ENCODE measurements around the gene IFNL3.

Gene IFNL3

GRCh38 chr19:39202998-39203355 lies 41.8 kb downstream of the IFNL3 start:
- DNase-seq (ENCODE audit: low read depth) = no peak
- TF ChIP-seq, protein P1, sequence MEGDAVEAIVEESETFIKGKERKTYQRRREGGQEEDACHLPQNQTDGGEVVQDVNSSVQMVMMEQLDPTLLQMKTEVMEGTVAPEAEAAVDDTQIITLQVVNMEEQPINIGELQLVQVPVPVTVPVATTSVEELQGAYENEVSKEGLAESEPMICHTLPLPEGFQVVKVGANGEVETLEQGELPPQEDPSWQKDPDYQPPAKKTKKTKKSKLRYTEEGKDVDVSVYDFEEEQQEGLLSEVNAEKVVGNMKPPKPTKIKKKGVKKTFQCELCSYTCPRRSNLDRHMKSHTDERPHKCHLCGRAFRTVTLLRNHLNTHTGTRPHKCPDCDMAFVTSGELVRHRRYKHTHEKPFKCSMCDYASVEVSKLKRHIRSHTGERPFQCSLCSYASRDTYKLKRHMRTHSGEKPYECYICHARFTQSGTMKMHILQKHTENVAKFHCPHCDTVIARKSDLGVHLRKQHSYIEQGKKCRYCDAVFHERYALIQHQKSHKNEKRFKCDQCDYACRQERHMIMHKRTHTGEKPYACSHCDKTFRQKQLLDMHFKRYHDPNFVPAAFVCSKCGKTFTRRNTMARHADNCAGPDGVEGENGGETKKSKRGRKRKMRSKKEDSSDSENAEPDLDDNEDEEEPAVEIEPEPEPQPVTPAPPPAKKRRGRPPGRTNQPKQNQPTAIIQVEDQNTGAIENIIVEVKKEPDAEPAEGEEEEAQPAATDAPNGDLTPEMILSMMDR (IDR thresholded peaks at IDR 0.05; ENCODE audit: low read depth, low read length, missing control alignments) = no peak
- H3K4me3 ChIP-seq (ENCODE audit: low read depth, low read length) = no peak overlapping the region

- TF ChIP-seq, protein P1 (IDR thresholded peaks at IDR 0.05; ENCODE audit: low read depth, low read length, missing control alignments) = no peak
- no peak for DNase-seq (ENCODE audit: low read depth)
These were observed 44.0 kb downstream of the IFNL3 start for GRCh38 chr19:39200803-39201115.

DNA sequence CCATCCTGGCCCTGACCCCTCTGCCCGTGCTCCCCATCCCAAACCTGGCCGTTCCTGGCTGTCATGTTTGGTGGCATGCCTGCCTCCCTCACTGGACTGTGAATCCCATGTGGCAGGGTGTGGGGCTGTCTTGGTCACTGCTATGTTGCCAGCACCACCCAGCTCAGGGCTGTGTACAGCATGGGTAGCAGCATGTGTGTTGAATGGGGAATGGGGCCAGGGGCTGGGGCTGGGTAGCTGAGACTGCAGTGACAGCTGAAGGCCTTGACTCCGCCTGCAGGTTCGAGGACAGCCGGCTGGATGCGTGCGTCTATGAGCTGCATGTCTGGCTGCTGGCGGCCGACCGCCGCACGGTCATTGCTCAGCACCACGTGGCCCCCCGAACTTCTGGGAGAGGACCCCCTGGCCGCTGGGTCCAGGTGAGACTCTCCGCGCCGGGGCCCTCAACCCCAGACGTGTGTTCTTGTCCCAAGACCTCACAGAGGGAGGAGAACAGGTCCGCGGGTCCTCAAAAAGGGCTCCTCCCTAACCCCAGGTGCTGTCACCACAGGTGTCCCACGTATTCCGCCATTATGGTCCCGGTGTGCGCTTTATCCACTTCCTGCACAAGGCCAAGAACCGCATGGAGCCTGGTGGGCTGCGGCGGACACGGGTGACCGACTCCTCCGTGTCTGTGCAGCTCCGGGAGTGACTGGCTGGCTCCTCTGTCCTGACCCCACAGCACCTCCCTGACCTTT lies 44.6 kb downstream of the IFNL3 start:
- H3K4me3 ChIP-seq (ENCODE audit: low read depth, low read length) = no peak overlapping the region
- no peak for DNase-seq (ENCODE audit: low read depth)
- TF ChIP-seq, protein P1 (IDR thresholded peaks at IDR 0.05; ENCODE audit: low read depth, low read length, missing control alignments) = no peak

More at GRCh38 chr19:39200803-39201115, 44.0 kb downstream of the IFNL3 start:
- H3K4me3 ChIP-seq (ENCODE audit: low read depth, low read length) = no peak overlapping the region

GRCh38 chr19:39199025-39199424 lies 45.8 kb downstream of the IFNL3 start:
- TF ChIP-seq, protein P1 (IDR thresholded peaks at IDR 0.05; ENCODE audit: low read depth, low read length, missing control alignments) = no peak
- DNase-seq (ENCODE audit: low read depth) = no peak
- H3K4me3 ChIP-seq (ENCODE audit: low read depth, low read length) = no peak overlapping the region

DNA sequence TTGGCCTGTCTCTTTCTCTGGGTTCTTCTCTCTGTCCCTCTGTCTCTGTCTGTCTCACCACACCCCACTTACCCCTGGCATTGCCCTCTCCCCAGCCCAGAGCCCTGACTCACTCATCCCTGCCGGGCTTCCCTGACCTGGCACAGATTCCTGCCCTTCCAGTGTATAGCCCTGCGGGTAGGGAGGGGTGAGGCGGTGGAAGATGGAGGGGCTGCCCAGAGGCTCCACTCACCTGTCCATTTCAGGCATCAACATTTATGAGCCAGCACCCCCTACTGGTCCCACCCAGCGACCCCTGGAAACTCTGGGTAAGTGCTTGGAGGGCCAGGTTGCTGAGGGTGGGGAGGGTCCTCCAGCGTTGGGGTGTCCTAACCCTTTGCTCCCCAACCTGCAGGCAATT lies 47.0 kb downstream of the IFNL3 start:
- no peak for DNase-seq (ENCODE audit: low read depth)
- no peak overlapping the region for H3K4me3 ChIP-seq (ENCODE audit: low read depth, low read length)
- TF ChIP-seq, protein P1 (IDR thresholded peaks at IDR 0.05; ENCODE audit: low read depth, low read length, missing control alignments) = no peak

GRCh38 chr19:39196860-39197562 lies 47.8 kb downstream of the IFNL3 start, which contains the start of gene NCCRP1:
Gene NCCRP1 (plus strand): TSS chr19:39196964. CDS start chr19:39196983, 19 bp downstream.
- no peak for DNase-seq (ENCODE audit: low read depth)
- TF ChIP-seq, protein P1 (IDR thresholded peaks at IDR 0.05; ENCODE audit: low read depth, low read length, missing control alignments) = no peak
- no peak within 1 kb of the TSS for H3K4me3 ChIP-seq (ENCODE audit: low read depth, low read length)
